ENCODE measurements around the gene RANBP10. TPM values are rescaled to one million over a fixed set of nuclear protein-coding genes. Genes with fewer than 3 reads are reported as not detected.

RANBP10 gene
- total and polyA plus RNA-seq, 2 experiments from 2014 or later: 9.0 to 13.6 TPM

- TF ChIP-seq REST (IDR thresholded peaks at IDR 0.05; ENCODE audit: unreplicated experiment): no peak
- no peak for TF ChIP-seq POLR2AphosphoS5 (IDR thresholded peaks at IDR 0.05; ENCODE audit: low read depth)
- TF ChIP-seq ZNF114 (CRISPR knock-in tag; IDR thresholded peaks at IDR 0.05): no peak
- TF ChIP-seq CREB1 (CRISPR knock-in tag; IDR thresholded peaks at IDR 0.05; ENCODE audit: low read depth): no peak
These were observed 132.4 kb downstream of the RANBP10 start (continued) for GRCh38 chr16:67673712-67674580.

Small RNA genes lying within 50 kb of the gene (small RNA-seq; reads per million reads assigned to genes)
- gene AC040162.2 (ENCODE audit: low replicate concordance): not detected

Other genes starting within 250 kb of the RANBP10 start
- 64.5 and 81.0 TPM in 2 replicates for gene CTCF, start 244.0 kb downstream of the RANBP10 start, total RNA-seq (2014; rRNA removed; shearing (Covaris generic))
- gene CTCF, start 244.0 kb downstream of the RANBP10 start, polyA plus RNA-seq (2016; fragmentation: Nextera tagmentation; extraction: Ambion mirVana): 67.7 and 72.3 TPM in 2 replicates
- 14.0 and 17.4 TPM in 2 replicates for gene CARMIL2, start 161.4 kb downstream of the RANBP10 start, total RNA-seq (2014; rRNA removed; shearing (Covaris generic))
- 17.4 and 23.4 TPM in 2 replicates for gene CARMIL2, start 161.4 kb downstream of the RANBP10 start, polyA plus RNA-seq (2016; fragmentation: Nextera tagmentation; extraction: Ambion mirVana)
- gene ACD, start 146.3 kb downstream of the RANBP10 start, total RNA-seq (2014; rRNA removed; shearing (Covaris generic)): 51.7 and 56.9 TPM in 2 replicates
- 38.7 and 41.3 TPM in 2 replicates for gene ACD, start 146.3 kb downstream of the RANBP10 start, polyA plus RNA-seq (2016; fragmentation: Nextera tagmentation; extraction: Ambion mirVana)
- 15.1 and 15.7 TPM in 2 replicates for gene PARD6A, start 145.6 kb downstream of the RANBP10 start, total RNA-seq (2014; rRNA removed; shearing (Covaris generic))
- gene PARD6A, start 145.6 kb downstream of the RANBP10 start, polyA plus RNA-seq (2016; fragmentation: Nextera tagmentation; extraction: Ambion mirVana): 9.1 and 11.1 TPM in 2 replicates
- gene ENKD1, start 139.8 kb downstream of the RANBP10 start, total RNA-seq (2014; rRNA removed; shearing (Covaris generic)): 10.2 and 11.6 TPM in 2 replicates
- gene ENKD1, start 139.8 kb downstream of the RANBP10 start, polyA plus RNA-seq (2016; fragmentation: Nextera tagmentation; extraction: Ambion mirVana): 10.1 and 11.8 TPM in 2 replicates
- gene C16orf86, start 139.7 kb downstream of the RANBP10 start, total RNA-seq (2014; rRNA removed; shearing (Covaris generic)): 0.87 and 8.2 TPM in 2 replicates
- 0.90 and 1.1 TPM in 2 replicates for gene C16orf86, start 139.7 kb downstream of the RANBP10 start, polyA plus RNA-seq (2016; fragmentation: Nextera tagmentation; extraction: Ambion mirVana)
- 27.5 and 34.3 TPM in 2 replicates for gene GFOD2, start 87.2 kb downstream of the RANBP10 start, total RNA-seq (2014; rRNA removed; shearing (Covaris generic))
- 16.5 and 19.3 TPM in 2 replicates for gene GFOD2, start 87.2 kb downstream of the RANBP10 start, polyA plus RNA-seq (2016; fragmentation: Nextera tagmentation; extraction: Ambion mirVana)
- gene TSNAXIP1, start 329 bp upstream of the RANBP10 start, total RNA-seq (2014; rRNA removed; shearing (Covaris generic)): 2.4 TPM in 1 of 2 replicates, not detected in the other
- gene TSNAXIP1, start 329 bp upstream of the RANBP10 start, polyA plus RNA-seq (2016; fragmentation: Nextera tagmentation; extraction: Ambion mirVana): 0.97 and 1.4 TPM in 2 replicates
- 102 and 115 TPM in 2 replicates for gene THAP11, start 35.8 kb upstream of the RANBP10 start, total RNA-seq (2014; rRNA removed; shearing (Covaris generic))
- 37.3 and 39.5 TPM in 2 replicates for gene THAP11, start 35.8 kb upstream of the RANBP10 start, polyA plus RNA-seq (2016; fragmentation: Nextera tagmentation; extraction: Ambion mirVana)
- gene NUTF2, start 40.4 kb upstream of the RANBP10 start, total RNA-seq (2014; rRNA removed; shearing (Covaris generic)): 158 and 321 TPM in 2 replicates
- gene NUTF2, start 40.4 kb upstream of the RANBP10 start, polyA plus RNA-seq (2016; fragmentation: Nextera tagmentation; extraction: Ambion mirVana): 373 and 391 TPM in 2 replicates
- gene CENPT, start 41.1 kb upstream of the RANBP10 start, total RNA-seq (2014; rRNA removed; shearing (Covaris generic)): 31.8 and 55.4 TPM in 2 replicates
- gene CENPT, start 41.1 kb upstream of the RANBP10 start, polyA plus RNA-seq (2016; fragmentation: Nextera tagmentation; extraction: Ambion mirVana): 59.2 and 63.8 TPM in 2 replicates
- gene EDC4, start 66.5 kb upstream of the RANBP10 start, total RNA-seq (2014; rRNA removed; shearing (Covaris generic)): 74.2 and 98.5 TPM in 2 replicates
- gene EDC4, start 66.5 kb upstream of the RANBP10 start, polyA plus RNA-seq (2016; fragmentation: Nextera tagmentation; extraction: Ambion mirVana): 34.8 and 39.6 TPM in 2 replicates
- 13.8 and 14.0 TPM in 2 replicates for gene NRN1L, start 78.3 kb upstream of the RANBP10 start, total RNA-seq (2014; rRNA removed; shearing (Covaris generic))
- 26.1 and 33.8 TPM in 2 replicates for gene NRN1L, start 78.3 kb upstream of the RANBP10 start, polyA plus RNA-seq (2016; fragmentation: Nextera tagmentation; extraction: Ambion mirVana)
- 22.1 and 23.9 TPM in 2 replicates for gene PSKH1, start 86.7 kb upstream of the RANBP10 start, total RNA-seq (2014; rRNA removed; shearing (Covaris generic))
- 8.3 and 14.3 TPM in 2 replicates for gene PSKH1, start 86.7 kb upstream of the RANBP10 start, polyA plus RNA-seq (2016; fragmentation: Nextera tagmentation; extraction: Ambion mirVana)
- 1.6 and 8.0 TPM in 2 replicates for gene CTRL, start 125.3 kb upstream of the RANBP10 start, total RNA-seq (2014; rRNA removed; shearing (Covaris generic))
- 12.8 and 13.0 TPM in 2 replicates for gene CTRL, start 125.3 kb upstream of the RANBP10 start, polyA plus RNA-seq (2016; fragmentation: Nextera tagmentation; extraction: Ambion mirVana)
- gene PSMB10, start 130.3 kb upstream of the RANBP10 start, total RNA-seq (2014; rRNA removed; shearing (Covaris generic)): 27.5 and 35.0 TPM in 2 replicates
- 114 and 129 TPM in 2 replicates for gene PSMB10, start 130.3 kb upstream of the RANBP10 start, polyA plus RNA-seq (2016; fragmentation: Nextera tagmentation; extraction: Ambion mirVana)
- 17.6 and 18.9 TPM in 2 replicates for gene LCAT, start 137.6 kb upstream of the RANBP10 start, total RNA-seq (2014; rRNA removed; shearing (Covaris generic))
- gene LCAT, start 137.6 kb upstream of the RANBP10 start, polyA plus RNA-seq (2016; fragmentation: Nextera tagmentation; extraction: Ambion mirVana): 12.4 and 13.7 TPM in 2 replicates
- 53.0 and 56.7 TPM in 2 replicates for gene SLC12A4, start 162.1 kb upstream of the RANBP10 start, total RNA-seq (2014; rRNA removed; shearing (Covaris generic))
- gene SLC12A4, start 162.1 kb upstream of the RANBP10 start, polyA plus RNA-seq (2016; fragmentation: Nextera tagmentation; extraction: Ambion mirVana): 17.6 and 19.9 TPM in 2 replicates
- 7.9 and 18.4 TPM in 2 replicates for gene DPEP3, start 173.9 kb upstream of the RANBP10 start, total RNA-seq (2014; rRNA removed; shearing (Covaris generic))
- gene DPEP3, start 173.9 kb upstream of the RANBP10 start, polyA plus RNA-seq (2016; fragmentation: Nextera tagmentation; extraction: Ambion mirVana): 8.8 and 11.1 TPM in 2 replicates
- not detected in 2 replicates for gene DPEP2, start 192.9 kb upstream of the RANBP10 start, total RNA-seq (2014; rRNA removed; shearing (Covaris generic))
- gene DPEP2, start 192.9 kb upstream of the RANBP10 start, polyA plus RNA-seq (2016; fragmentation: Nextera tagmentation; extraction: Ambion mirVana): 0.09 TPM in 1 of 2 replicates, not detected in the other
- gene DPEP2NB, start 209.4 kb upstream of the RANBP10 start, total RNA-seq (2014; rRNA removed; shearing (Covaris generic)): not detected in 2 replicates
- gene DPEP2NB, start 209.4 kb upstream of the RANBP10 start, polyA plus RNA-seq (2016; fragmentation: Nextera tagmentation; extraction: Ambion mirVana): 0.19 TPM in 1 of 2 replicates, not detected in the other
- 18.0 and 23.8 TPM in 2 replicates for gene DDX28, start 216.7 kb upstream of the RANBP10 start, total RNA-seq (2014; rRNA removed; shearing (Covaris generic))
- 11.9 and 12.2 TPM in 2 replicates for gene DDX28, start 216.7 kb upstream of the RANBP10 start, polyA plus RNA-seq (2016; fragmentation: Nextera tagmentation; extraction: Ambion mirVana)
- 22.4 and 26.4 TPM in 2 replicates for gene DUS2, start 216.7 kb upstream of the RANBP10 start, total RNA-seq (2014; rRNA removed; shearing (Covaris generic))
- 12.8 and 13.3 TPM in 2 replicates for gene DUS2, start 216.7 kb upstream of the RANBP10 start, polyA plus RNA-seq (2016; fragmentation: Nextera tagmentation; extraction: Ambion mirVana)